Common myeloid progenitor, CD34-positive (primary cell): Measurements from ENCODE around the gene PCDH9.
A peak's percentile ranks its signal among the peaks of the same experiment; 100 is the strongest.

Experiments
- CTCF ChIA-PET: fragments of 350-600 bp; sonication (Branson Sonifier 250); formaldehyde crosslinking; loops from one replicate; lab custom pipeline; 2021; ENCODE audit warnings: antibody characterized with exemption; lab: Charles Lee
- POLR2A ChIA-PET: fragments of 350-600 bp; sonication (Branson Sonifier 250); formaldehyde crosslinking; loops from one replicate; lab custom pipeline; 2021; ENCODE audit warnings: antibody characterized with exemption; lab: Charles Lee
- DNase-seq, 3 donors: peaks; one replicate each; pipeline versions ENCODE4 v3.0.0 to v3.0.0-alpha.2; 2013
- H3K27ac ChIP-seq, 2 experiments: 1 replicate in 1 of 2; 2 replicates in 1 of 2; pipeline ENCODE4 v1.7.0; 2013; ENCODE audit warnings: inconsistent platforms in 2 of 2, low read length in 2 of 2, mild to moderate bottlenecking in 2 of 2, low read depth in 1 of 2, moderate library complexity in 1 of 2; ENCODE audit not compliant: severe bottlenecking in 2 of 2, insufficient read depth in 1 of 2, poor library complexity in 1 of 2
- H3K27me3 ChIP-seq, 5 experiments: replicated peaks in 2 of 5; 1 replicate in 3 of 5; 2 replicates in 2 of 5; pipeline versions ENCODE4 v1.6.1 to v1.7.0; 2013; ENCODE audit warnings: low read length in 4 of 5, mild to moderate bottlenecking in 2 of 5, moderate library complexity in 2 of 5, inconsistent platforms in 1 of 5; ENCODE audit not compliant: insufficient read depth in 5 of 5, control insufficient read depth in 4 of 5
- H3K36me3 ChIP-seq, 4 experiments: 1 replicate in 2 of 4; 2 replicates in 2 of 4; pipeline versions ENCODE4 v1.6.1 to v1.7.0; 2013; ENCODE audit warnings: low read length in 3 of 4, control low read depth in 1 of 4, mild to moderate bottlenecking in 1 of 4; ENCODE audit not compliant: control insufficient read depth in 4 of 4, insufficient read depth in 4 of 4
- H3K4me1 ChIP-seq, 4 experiments: 1 replicate in 3 of 4; 2 replicates in 1 of 4; pipeline versions ENCODE4 v1.6.1 to v1.7.1; 2013; ENCODE audit warnings: low read length in 3 of 4, mild to moderate bottlenecking in 3 of 4, control low read depth in 1 of 4, inconsistent platforms in 1 of 4, moderate library complexity in 1 of 4; ENCODE audit not compliant: control insufficient read depth in 4 of 4, insufficient read depth in 4 of 4; ENCODE audit errors: control extremely low read depth in 1 of 4
- H3K4me3 ChIP-seq, 7 experiments: 1 replicate in 4 of 7; 2 replicates in 3 of 7; pipeline versions ENCODE4 v1.5.1 to v1.7.0; 2013; ENCODE audit warnings: mild to moderate bottlenecking in 7 of 7, low read length in 6 of 7, moderate library complexity in 6 of 7, inconsistent platforms in 2 of 7, low read depth in 2 of 7, control low read depth in 1 of 7; ENCODE audit not compliant: insufficient read depth in 4 of 7, control insufficient read depth in 1 of 7; ENCODE audit errors: extremely low read depth in 1 of 7
- H3K9me3 ChIP-seq, 5 experiments: 1 replicate in 4 of 5; 2 replicates in 1 of 5; pipeline versions ENCODE4 v1.6.1 to v1.7.1; 2013; ENCODE audit warnings: low read length in 4 of 5, mild to moderate bottlenecking in 2 of 5, inconsistent platforms in 1 of 5, low read depth in 1 of 5, moderate library complexity in 1 of 5; ENCODE audit not compliant: control insufficient read depth in 4 of 5, insufficient read depth in 2 of 5; ENCODE audit errors: control extremely low read depth in 1 of 5
- WGBS: methylation state at CpG from one replicate; pipeline ENCODE4 v1.1.5; 2013; ENCODE audit not compliant: insufficient coverage; 5-methylcytosine and 5-hydroxymethylcytosine counted together

Gene PCDH9

DNA sequence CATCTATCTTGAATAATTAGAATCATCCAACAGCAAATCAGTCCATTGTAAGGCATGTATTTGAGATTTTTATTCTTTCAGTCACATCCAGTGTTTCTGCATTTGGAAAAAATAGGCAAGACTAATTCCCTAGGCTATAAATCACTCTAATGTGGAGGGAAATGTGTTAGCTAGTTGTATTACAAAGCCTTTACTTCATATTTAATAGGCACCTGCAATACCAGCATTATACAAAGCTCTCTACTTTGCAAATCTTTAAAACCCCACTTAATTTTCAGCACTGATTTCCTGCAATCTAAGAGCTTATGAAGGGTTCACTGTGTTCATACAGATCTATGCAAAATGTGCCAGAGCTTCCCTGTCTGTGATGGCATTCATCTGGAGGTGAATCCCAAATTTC, 12.3 kb downstream of the PCDH9 start:
- CTCF ChIA-PET = interaction anchor here (1.0 to 1.3 kb wide), 3 partner anchors 9 to 980 kb away, joined by 3 to 5 read pairs (median 3); no protein-coding TSS in a partner anchor
- POLR2A ChIA-PET = interaction anchor here (1.2 kb wide), 1 partner anchor 9 kb away, joined by 3 read pairs; no protein-coding TSS in a partner anchor
- peaks cover 0 to 9% (median 0%) of the 10 kb centered on the region in 4 experiments for H3K36me3 ChIP-seq
- no peak overlapping the region for H3K27ac ChIP-seq
- H3K4me1 ChIP-seq = peaks cover 0 to 26% (median 3%) of the 10 kb centered on the region in 4 experiments
- H3K9me3 ChIP-seq = no peaks in the 10 kb centered on the region
- DNase-seq = no peak
- H3K4me3 ChIP-seq = no peak overlapping the region
- no peaks in the 10 kb centered on the region for H3K27me3 ChIP-seq

DNA sequence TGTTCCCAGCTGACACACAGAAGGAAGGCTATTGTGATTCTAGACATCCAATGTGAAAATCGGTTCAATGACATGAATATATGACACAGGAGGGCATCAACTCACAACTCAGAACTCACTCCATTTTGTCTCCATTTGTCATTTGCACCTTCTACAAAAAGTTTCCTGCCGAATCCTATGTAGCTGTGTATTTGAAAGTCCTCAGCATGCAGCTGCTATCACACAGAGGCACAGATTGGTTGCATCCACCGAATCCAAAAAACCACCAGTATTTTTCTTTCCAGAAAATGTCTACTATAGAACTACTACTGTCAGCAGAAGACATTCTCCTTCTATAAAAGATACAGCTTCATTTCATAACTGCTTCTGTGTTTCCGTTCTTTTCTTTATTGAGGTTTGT, 13.3 kb downstream of the PCDH9 start:
- no peak overlapping the region for H3K27ac ChIP-seq
- H3K4me1 ChIP-seq = peaks cover 0 to 21% (median 3%) of the 10 kb centered on the region in 4 experiments
- no peaks in the 10 kb centered on the region for H3K9me3 ChIP-seq
- ChIA-PET CTCF (interaction anchor here (1.3 kb wide), 1 partner anchor 10 kb away, joined by 3 read pairs; no protein-coding TSS in a partner anchor), POLR2A (interaction anchor here (1.2 kb wide), 1 partner anchor 10 kb away, joined by 3 read pairs; no protein-coding TSS in a partner anchor)
- DNase-seq = no peak
- no peaks in the 10 kb centered on the region for H3K27me3 ChIP-seq
- H3K36me3 ChIP-seq = peaks cover 0 to 9% (median under 1%) of the 10 kb centered on the region in 4 experiments
- H3K4me3 ChIP-seq = no peak overlapping the region
- WGBS = 92% methylated on average over 3 of the region's 4 CpGs

DNA sequence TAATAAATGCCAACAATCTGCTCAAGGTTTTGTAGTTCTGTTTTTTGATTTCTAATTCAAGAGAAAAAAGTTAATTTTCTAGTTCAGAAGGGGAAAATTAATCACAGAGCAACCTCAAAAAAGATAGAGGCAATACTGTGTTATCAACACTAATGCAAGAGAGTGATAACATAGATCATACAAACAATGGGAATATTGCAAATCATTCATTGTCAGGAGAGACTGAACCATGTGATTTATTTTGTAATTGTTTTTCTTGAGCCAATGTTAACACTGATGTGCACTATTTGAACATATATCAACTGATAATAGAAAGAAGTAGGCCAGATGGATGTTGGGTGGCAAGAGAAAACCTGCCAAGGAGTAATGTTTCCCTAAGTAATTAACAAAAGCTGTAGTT, 19.9 kb downstream of the PCDH9 start:
- ChIA-PET POLR2A (no interaction called here), CTCF (no interaction called here)
- H3K36me3 ChIP-seq = peaks cover 0 to 7% (median 2%) of the 10 kb centered on the region in 4 experiments
- no peak overlapping the region for H3K27ac ChIP-seq
- no peak for DNase-seq
- H3K9me3 ChIP-seq = no peaks in the 10 kb centered on the region
- no peak overlapping the region for H3K4me3 ChIP-seq
- H3K4me1 ChIP-seq = peaks cover 0 to 3% (median 0%) of the 10 kb centered on the region in 4 experiments
- H3K27me3 ChIP-seq = no peaks in the 10 kb centered on the region

DNA sequence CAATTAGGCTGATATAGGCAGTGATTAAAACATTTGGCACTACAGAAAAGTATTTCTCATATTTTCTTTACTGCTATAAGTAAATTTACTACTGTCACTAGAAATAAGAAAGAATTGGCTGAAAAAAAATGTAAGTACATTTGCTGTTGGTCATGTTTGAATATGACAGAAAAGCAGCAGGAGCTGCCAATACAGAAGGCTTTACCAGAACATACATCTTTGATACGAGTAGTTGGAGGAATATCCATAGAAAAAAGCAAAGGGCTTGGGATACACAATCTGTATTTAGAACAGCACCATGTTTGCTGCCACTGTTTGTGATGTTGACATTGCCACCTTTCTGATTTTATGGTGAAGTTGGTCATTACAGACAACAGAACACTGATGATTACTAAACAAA, 21.6 kb downstream of the PCDH9 start:
- DNase-seq = no peak
- POLR2A ChIA-PET = no interaction called here
- Histone ChIP-seq H3K27ac (no peak overlapping the region), H3K4me3 (no peak overlapping the region), H3K4me1 (peaks cover 0 to 4% (median 0%) of the 10 kb centered on the region in 4 experiments), H3K9me3 (no peaks in the 10 kb centered on the region), H3K27me3 (no peaks in the 10 kb centered on the region), H3K36me3 (peaks cover 0 to 3% (median 1%) of the 10 kb centered on the region in 4 experiments)
- CTCF ChIA-PET = no interaction called here
- no CpG with 5 or more reads among the region's 1 CpG for WGBS

DNA sequence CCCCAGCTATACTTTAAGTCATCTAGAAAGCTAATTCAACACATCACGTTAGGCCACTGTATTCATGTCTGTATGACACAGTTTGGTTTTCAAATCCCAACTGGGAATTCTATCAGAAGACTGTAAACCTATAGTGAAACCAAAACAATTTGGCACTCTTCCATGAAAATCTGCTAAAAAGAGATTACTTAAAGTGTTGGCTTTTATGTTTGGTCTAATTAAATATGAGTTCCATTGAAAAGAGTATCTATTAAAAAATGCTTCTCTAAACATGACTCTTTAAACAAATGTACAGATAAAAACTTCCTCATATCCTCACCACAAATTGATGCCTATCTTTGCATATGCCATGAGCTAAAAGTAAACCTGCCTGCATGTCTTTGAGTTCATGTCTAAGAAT, 25.4 kb downstream of the PCDH9 start:
- H3K4me1 ChIP-seq = peaks cover 0 to 4% (median 0%) of the 10 kb centered on the region in 4 experiments
- H3K4me3 ChIP-seq = peak overlapping the region in 1 of 7 experiments; percentile 21
- no peaks in the 10 kb centered on the region for H3K27me3 ChIP-seq
- ChIA-PET POLR2A (no interaction called here), CTCF (interaction anchor here (1.6 kb wide), 1 partner anchor 19 kb away, joined by 3 read pairs; no protein-coding TSS in a partner anchor)
- WGBS = 33% methylated on average over 1 of the region's 1 CpG
- no peak overlapping the region for H3K27ac ChIP-seq
- DNase-seq = peak in 2 of 3 donors; percentile 37 to 62
- no peaks in the 10 kb centered on the region for H3K36me3 ChIP-seq
- no peaks in the 10 kb centered on the region for H3K9me3 ChIP-seq

- H3K27ac ChIP-seq = no peak overlapping the region
- no peaks in the 10 kb centered on the region for H3K9me3 ChIP-seq
- 67% methylated on average over 3 of the region's 4 CpGs for WGBS
- no peaks in the 10 kb centered on the region for H3K27me3 ChIP-seq
- ChIA-PET POLR2A (no interaction called here), CTCF (no interaction called here)
- peaks cover 0 to 4% (median 0%) of the 10 kb centered on the region in 4 experiments for H3K4me1 ChIP-seq
- H3K4me3 ChIP-seq = no peak overlapping the region
- no peaks in the 10 kb centered on the region for H3K36me3 ChIP-seq
- no peak for DNase-seq
Measured at GRCh38 chr13:67200605-67201004, 29.5 kb downstream of the PCDH9 start.

DNA sequence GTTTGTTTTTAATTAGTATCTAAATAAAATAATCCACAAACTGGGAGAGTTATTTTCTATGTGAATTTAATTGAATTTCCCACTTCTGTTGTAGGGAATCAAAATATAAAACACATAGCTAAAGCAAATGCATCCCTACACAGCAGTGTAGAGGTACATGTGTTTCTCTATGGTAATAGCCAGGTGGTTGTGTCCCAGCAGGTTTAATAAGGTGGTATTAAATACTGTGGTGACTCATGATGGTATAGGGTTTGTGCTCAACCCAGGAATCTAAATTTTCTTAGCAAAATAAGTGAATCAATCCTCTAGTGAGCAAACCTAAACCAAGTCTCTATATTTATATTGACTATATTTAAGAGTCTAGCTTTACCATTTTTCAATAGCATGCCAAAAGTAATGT, 30.0 kb downstream of the PCDH9 start:
- H3K27ac ChIP-seq = no peak overlapping the region
- ChIA-PET CTCF (no interaction called here), POLR2A (no interaction called here)
- no peaks in the 10 kb centered on the region for H3K36me3 ChIP-seq
- DNase-seq = no peak
- H3K4me1 ChIP-seq = peaks cover 0 to 1% (median 0%) of the 10 kb centered on the region in 4 experiments
- no peak overlapping the region for H3K4me3 ChIP-seq
- no peaks in the 10 kb centered on the region for H3K27me3 ChIP-seq
- H3K9me3 ChIP-seq = no peaks in the 10 kb centered on the region
